ENCODE data around the gene MRPL20.
A peak's percentile ranks its signal among the peaks of the same experiment; 100 is the strongest.

The MRPL20 gene

GRCh38 chr1:1352786-1353388, 54.2 kb downstream of the MRPL20 start:
- TF ChIP-seq ZFX (IDR thresholded peaks at IDR 0.05; ENCODE audit: borderline replicate concordance), result no peak
- TF ChIP-seq, protein P1, sequence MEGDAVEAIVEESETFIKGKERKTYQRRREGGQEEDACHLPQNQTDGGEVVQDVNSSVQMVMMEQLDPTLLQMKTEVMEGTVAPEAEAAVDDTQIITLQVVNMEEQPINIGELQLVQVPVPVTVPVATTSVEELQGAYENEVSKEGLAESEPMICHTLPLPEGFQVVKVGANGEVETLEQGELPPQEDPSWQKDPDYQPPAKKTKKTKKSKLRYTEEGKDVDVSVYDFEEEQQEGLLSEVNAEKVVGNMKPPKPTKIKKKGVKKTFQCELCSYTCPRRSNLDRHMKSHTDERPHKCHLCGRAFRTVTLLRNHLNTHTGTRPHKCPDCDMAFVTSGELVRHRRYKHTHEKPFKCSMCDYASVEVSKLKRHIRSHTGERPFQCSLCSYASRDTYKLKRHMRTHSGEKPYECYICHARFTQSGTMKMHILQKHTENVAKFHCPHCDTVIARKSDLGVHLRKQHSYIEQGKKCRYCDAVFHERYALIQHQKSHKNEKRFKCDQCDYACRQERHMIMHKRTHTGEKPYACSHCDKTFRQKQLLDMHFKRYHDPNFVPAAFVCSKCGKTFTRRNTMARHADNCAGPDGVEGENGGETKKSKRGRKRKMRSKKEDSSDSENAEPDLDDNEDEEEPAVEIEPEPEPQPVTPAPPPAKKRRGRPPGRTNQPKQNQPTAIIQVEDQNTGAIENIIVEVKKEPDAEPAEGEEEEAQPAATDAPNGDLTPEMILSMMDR (IDR thresholded peaks at IDR 0.05), result no peak
- H3K27ac ChIP-seq, result peak overlapping the region; percentile 47

Data from 22Rv1 (cell line).